CD4-positive, alpha-beta T cell (primary cell): ENCODE results near the gene CELA3B. TPM values are rescaled to one million over a fixed set of nuclear protein-coding genes. Genes with fewer than 3 reads are reported as not detected.

Experiments
- ATAC-seq: fragments of 200-7000 bp; cut with Tn5 transposase; one replicate; pipeline ENCODE4 v1.10.0; 2022; ENCODE audit warnings: mild to moderate bottlenecking; ENCODE audit not compliant: poor library complexity
- CTCF ChIA-PET: fragments of 350-600 bp; sonication (Branson Sonifier 250); formaldehyde crosslinking; loops from one replicate; lab custom pipeline; 2021; ENCODE audit warnings: antibody characterized with exemption, inconsistent platforms; lab: Charles Lee
- POLR2A ChIA-PET: fragments of 350-600 bp; sonication (Branson Sonifier 250); formaldehyde crosslinking; loops from one replicate; lab custom pipeline; 2021; ENCODE audit warnings: antibody characterized with exemption, inconsistent platforms; lab: Charles Lee
- DNase-seq, 14 experiments: peaks; one replicate each; pipeline ENCODE4 v3.0.0-alpha.2; 2013 to 2020; ENCODE audit warnings: mixed read lengths in 2 of 14
- H3K27ac ChIP-seq, 2 donors: one replicate each; pipeline versions ENCODE4 v1.5.1 to v1.7.0; 2013; ENCODE audit warnings: low read length in 2 of 2, low read depth in 1 of 2, mild to moderate bottlenecking in 1 of 2
- H3K27me3 ChIP-seq, 2 experiments: 1 replicate in 1 of 2; 2 replicates in 1 of 2; pipeline versions ENCODE4 v1.6.1 to v1.7.0; 2013; ENCODE audit warnings: low read length in 2 of 2, control low read depth in 1 of 2, mild to moderate bottlenecking in 1 of 2, moderate library complexity in 1 of 2; ENCODE audit not compliant: insufficient read depth in 2 of 2, control insufficient read depth in 1 of 2
- H3K36me3 ChIP-seq: one replicate; pipeline ENCODE4 v1.6.1; 2013; ENCODE audit warnings: low read length, control low read depth; ENCODE audit not compliant: insufficient read depth
- H3K4me1 ChIP-seq: one replicate; pipeline ENCODE4 v1.6.1; 2013; ENCODE audit warnings: low read length, control low read depth; ENCODE audit not compliant: insufficient read depth
- H3K4me3 ChIP-seq: one replicate; pipeline ENCODE4 v1.5.1; 2013; ENCODE audit warnings: mild to moderate bottlenecking, low read length, moderate library complexity
- H3K9me3 ChIP-seq, 2 experiments: 1 replicate in 1 of 2; 2 replicates in 1 of 2; pipeline versions ENCODE4 v1.6.1 to v1.7.0; 2013; ENCODE audit warnings: low read length in 2 of 2, mild to moderate bottlenecking in 2 of 2, control low read depth in 1 of 2, moderate library complexity in 1 of 2; ENCODE audit not compliant: control insufficient read depth in 1 of 2, insufficient read depth in 1 of 2
- H3K27ac Mint-ChIP-seq: one replicate; pipeline ENCODE4 v1.8.0; 2020; ENCODE audit warnings: mixed read lengths
- H3K27me3 Mint-ChIP-seq: one replicate; pipeline ENCODE4 v1.8.0; 2021; ENCODE audit warnings: mixed read lengths
- H3K36me3 Mint-ChIP-seq: one replicate; pipeline ENCODE4 v1.8.0; 2021; ENCODE audit warnings: low read depth, mixed read lengths
- H3K4me1 Mint-ChIP-seq: one replicate; pipeline ENCODE4 v1.8.0; 2021; ENCODE audit warnings: low read depth, mixed read lengths
- H3K4me3 Mint-ChIP-seq: one replicate; pipeline ENCODE4 v1.8.0; 2020; ENCODE audit warnings: mild to moderate bottlenecking, mixed read lengths
- H3K9me3 Mint-ChIP-seq: one replicate; pipeline ENCODE4 v1.8.0; 2020; ENCODE audit warnings: mixed read lengths
- intact Hi-C, 2 experiments: fragments of 100-400 bp; cut with DNase I in 1 of 2; cut with micrococcal nuclease in 1 of 2; formaldehyde crosslinking; loops; one replicate each; pipeline versions ENCODE4 v1.15.1 to v1.9.0; 2023 to 2025; cut with DNase I, micrococcal nuclease
- total RNA-seq, 174 experiments: library from RNA in 2 of 174; stranded (reverse) in 2 of 174; gene quantifications; one replicate each; pipeline ENCODE4 v1.2.3 and lab custom pipeline; 2021 to 2026
- TF ChIP-seq, protein P1 (sequence below): fragments of 200-600 bp; IDR thresholded peaks from one replicate; pipeline ENCODE4 v1.8.0; 2022; ENCODE audit warnings: antibody characterized with exemption, mild to moderate bottlenecking

CELA3B gene
- total RNA-seq, 2 experiments from 2014 or later = not detected

DNA sequence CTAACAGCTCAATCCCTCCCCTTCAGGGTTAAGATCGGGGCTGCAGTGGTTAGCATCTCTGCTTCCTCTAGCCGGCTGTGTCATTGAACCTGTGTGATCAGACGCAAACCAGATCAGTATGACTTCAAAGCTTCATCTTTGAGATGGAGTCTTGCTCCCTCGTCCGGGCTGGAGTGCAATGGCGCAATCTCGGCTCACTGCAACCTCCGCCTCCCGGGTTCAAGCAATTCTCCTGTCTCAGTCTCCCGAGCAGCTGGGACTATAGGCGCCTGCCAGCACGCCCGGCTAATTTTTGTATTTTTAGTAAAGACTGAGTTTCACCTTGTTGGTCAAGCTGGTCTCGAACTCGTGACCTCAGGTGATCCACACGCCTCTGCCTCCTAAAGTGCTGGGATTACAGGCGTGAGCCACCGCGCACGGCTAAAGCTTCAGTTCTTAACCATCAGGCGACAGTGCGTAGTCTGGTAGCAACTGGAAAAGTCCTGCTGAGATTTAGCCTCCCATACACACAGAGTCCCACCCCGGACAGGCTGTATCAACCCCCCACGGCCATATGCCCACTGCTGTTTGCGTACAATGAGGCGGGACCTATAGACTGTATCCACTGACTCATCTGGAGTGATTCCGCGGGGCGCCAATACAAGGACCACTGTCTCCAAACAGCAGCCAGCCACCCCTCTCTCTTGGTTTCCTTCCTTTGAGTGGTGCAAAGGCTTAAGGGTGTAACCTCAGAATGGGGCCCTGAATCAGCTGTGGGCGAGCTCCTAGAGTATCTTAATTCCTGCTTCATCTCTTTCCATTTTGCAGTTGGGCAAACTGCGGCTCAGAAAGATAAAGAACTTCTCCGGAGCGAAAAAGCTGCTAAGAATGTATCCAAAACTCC lies 47.9 kb downstream of the CELA3B start:
- Histone ChIP-seq H3K27ac (peak overlapping the region; percentile 100), H3K27me3 (no peaks in the 10 kb centered on the region), H3K36me3 (no peaks in the 10 kb centered on the region), H3K9me3 (no peaks in the 10 kb centered on the region), H3K4me3 (peak overlapping the region; percentile 100), H3K4me1 (peaks cover 58% of the 10 kb centered on the region)
- peak overlapping the region; percentile 96 for H3K4me3 Mint-ChIP-seq
- H3K36me3 Mint-ChIP-seq = peaks cover 18% of the 10 kb centered on the region
- H3K27ac Mint-ChIP-seq = peak overlapping the region; percentile 93
- ChIA-PET POLR2A (interaction anchor here (0.6 to 12.6 kb wide), 35 partner anchors 9 to 1307 kb away, joined by 3 to 618 read pairs (median 5); partner anchors contain the start of genes CDC42, KIF17 and USP48), CTCF (interaction anchor here (0.6 to 4.9 kb wide), 16 partner anchors 14 to 285 kb away, joined by 3 to 64 read pairs (median 4); partner anchors contain the start of genes CDC42, USP48 and WNT4)
- no peaks in the 10 kb centered on the region for H3K9me3 Mint-ChIP-seq
- H3K4me1 Mint-ChIP-seq = peaks cover 44% of the 10 kb centered on the region
- intact Hi-C loops = loop anchor here (1.0 to 10.0 kb wide), 12 partner anchors 15 to 680 kb away; partner anchors contain the start of genes USP48 (in 2 of the 2) and CDC42 (in 1 of the 2)
- DNase-seq (peak; percentile 58 to 91 (median 70)), ATAC-seq (peak; percentile 66)
- H3K27me3 Mint-ChIP-seq = no peaks in the 10 kb centered on the region
- TF ChIP-seq, protein P1, sequence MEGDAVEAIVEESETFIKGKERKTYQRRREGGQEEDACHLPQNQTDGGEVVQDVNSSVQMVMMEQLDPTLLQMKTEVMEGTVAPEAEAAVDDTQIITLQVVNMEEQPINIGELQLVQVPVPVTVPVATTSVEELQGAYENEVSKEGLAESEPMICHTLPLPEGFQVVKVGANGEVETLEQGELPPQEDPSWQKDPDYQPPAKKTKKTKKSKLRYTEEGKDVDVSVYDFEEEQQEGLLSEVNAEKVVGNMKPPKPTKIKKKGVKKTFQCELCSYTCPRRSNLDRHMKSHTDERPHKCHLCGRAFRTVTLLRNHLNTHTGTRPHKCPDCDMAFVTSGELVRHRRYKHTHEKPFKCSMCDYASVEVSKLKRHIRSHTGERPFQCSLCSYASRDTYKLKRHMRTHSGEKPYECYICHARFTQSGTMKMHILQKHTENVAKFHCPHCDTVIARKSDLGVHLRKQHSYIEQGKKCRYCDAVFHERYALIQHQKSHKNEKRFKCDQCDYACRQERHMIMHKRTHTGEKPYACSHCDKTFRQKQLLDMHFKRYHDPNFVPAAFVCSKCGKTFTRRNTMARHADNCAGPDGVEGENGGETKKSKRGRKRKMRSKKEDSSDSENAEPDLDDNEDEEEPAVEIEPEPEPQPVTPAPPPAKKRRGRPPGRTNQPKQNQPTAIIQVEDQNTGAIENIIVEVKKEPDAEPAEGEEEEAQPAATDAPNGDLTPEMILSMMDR = peak; percentile 41

DNA sequence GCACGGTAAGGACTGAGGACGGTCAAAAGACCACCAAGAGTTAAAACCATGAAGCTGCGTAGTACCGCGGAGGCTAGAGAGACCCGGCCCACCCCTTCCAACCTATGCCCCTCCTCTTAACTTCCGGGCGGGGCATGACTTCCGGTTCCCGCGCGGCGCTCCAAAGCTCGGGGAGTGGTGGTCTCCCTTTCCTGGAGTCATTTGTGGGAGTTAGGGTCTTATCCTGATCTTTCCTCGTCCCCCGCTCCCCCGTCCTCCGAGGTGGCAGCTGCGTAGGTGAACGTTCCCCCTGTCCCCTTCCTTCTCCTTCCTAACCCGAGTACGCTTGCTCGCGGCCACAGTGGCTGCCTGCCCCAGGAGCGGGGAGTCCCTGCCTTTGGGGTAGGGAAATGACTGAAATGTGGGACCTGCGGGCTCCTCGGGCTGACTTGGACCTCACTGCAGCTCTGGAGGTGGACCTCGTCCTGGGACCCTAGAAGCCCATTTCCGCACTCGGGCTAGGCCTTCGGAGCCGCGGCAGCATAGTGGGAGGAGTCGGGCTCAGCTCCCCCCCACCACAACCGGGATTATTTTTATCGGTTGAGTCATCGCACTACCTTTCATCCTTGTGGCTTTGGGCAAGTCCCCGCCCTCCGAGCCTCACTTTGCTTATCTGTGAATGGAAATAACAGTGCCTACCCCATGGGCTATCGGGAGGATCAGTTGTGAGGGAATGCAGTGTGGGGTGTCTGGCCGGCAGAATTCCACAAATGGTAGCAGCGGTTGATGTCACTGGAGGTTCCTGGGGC lies 48.7 kb downstream of the CELA3B start:
- peak overlapping the region; percentile 100 for H3K4me3 ChIP-seq
- ATAC-seq (peak; percentile 67), DNase-seq (peak; percentile 80 to 97 (median 85))
- H3K4me3 Mint-ChIP-seq = peak overlapping the region; percentile 96
- H3K9me3 Mint-ChIP-seq = no peaks in the 10 kb centered on the region
- intact Hi-C loops = loop anchor here (1.0 to 10.0 kb wide), 8 partner anchors 14 to 681 kb away; partner anchors contain the start of genes USP48 (in 2 of the 2) and CDC42 (in 1 of the 2)
- ChIA-PET POLR2A (interaction anchor here (0.6 to 12.6 kb wide), 30 partner anchors 10 to 731 kb away, joined by 3 to 618 read pairs (median 6); partner anchors contain the start of genes CDC42 and USP48), CTCF (interaction anchor here (0.6 to 4.9 kb wide), 13 partner anchors 9 to 286 kb away, joined by 3 to 64 read pairs (median 4); partner anchors contain the start of genes CDC42 and USP48)
- peak overlapping the region; percentile 100 for H3K27ac ChIP-seq
- no peaks in the 10 kb centered on the region for H3K9me3 ChIP-seq
- no peaks in the 10 kb centered on the region for H3K36me3 ChIP-seq
- peaks cover 18% of the 10 kb centered on the region for H3K36me3 Mint-ChIP-seq
- peaks cover 57% of the 10 kb centered on the region for H3K4me1 ChIP-seq
- H3K4me1 Mint-ChIP-seq = peaks cover 52% of the 10 kb centered on the region
- peak overlapping the region; percentile 93 for H3K27ac Mint-ChIP-seq
- no peaks in the 10 kb centered on the region for H3K27me3 Mint-ChIP-seq
- TF ChIP-seq, protein P1 = no peak
- H3K27me3 ChIP-seq = no peaks in the 10 kb centered on the region

GRCh38 chr1:22026924-22027289 lies 50.1 kb downstream of the CELA3B start:
- peak overlapping the region; percentile 55 for H3K4me3 Mint-ChIP-seq
- no peak for ATAC-seq
- H3K4me1 Mint-ChIP-seq = peaks cover 65% of the 10 kb centered on the region
- TF ChIP-seq, protein P1 = no peak
- no peaks in the 10 kb centered on the region for H3K9me3 Mint-ChIP-seq
- DNase-seq = peak in 2 of 14 experiments; percentile 53 to 58
- H3K9me3 ChIP-seq = no peaks in the 10 kb centered on the region
- ChIA-PET POLR2A (interaction anchor here (1.0 to 12.6 kb wide), 3 partner anchors 11 to 73 kb away, joined by 4 to 618 read pairs (median 470); partner anchors contain the start of gene CDC42), CTCF (interaction anchor here (1.3 to 4.9 kb wide), 4 partner anchors 12 to 78 kb away, joined by 3 to 64 read pairs (median 6); partner anchors contain the start of gene CDC42)
- peak overlapping the region; percentile 100 for H3K27ac ChIP-seq
- H3K27me3 ChIP-seq = no peaks in the 10 kb centered on the region
- peak overlapping the region; percentile 93 for H3K27ac Mint-ChIP-seq
- H3K4me1 ChIP-seq = peaks cover 67% of the 10 kb centered on the region
- H3K36me3 Mint-ChIP-seq = peaks cover 18% of the 10 kb centered on the region
- H3K36me3 ChIP-seq = no peaks in the 10 kb centered on the region
- H3K27me3 Mint-ChIP-seq = no peaks in the 10 kb centered on the region
- intact Hi-C loops = loop anchor here (1.0 to 10.0 kb wide), 5 partner anchors 11 to 682 kb away; no protein-coding TSS in a partner anchor
- no peak overlapping the region for H3K4me3 ChIP-seq
